ENCODE results near the gene GATC.

Gene GATC

GRCh38 chr12:120406069-120406468, 40.2 kb upstream of the GATC start:
- no peak for DNase-seq (ENCODE audit: extremely low read depth, low read depth)

GRCh38 chr12:120406553-120406952, 39.7 kb upstream of the GATC start:
- DNase-seq (ENCODE audit: extremely low read depth, low read depth), result no peak
- no peak for TF ChIP-seq CTCF (IDR thresholded peaks at IDR 0.05; ENCODE audit: low read depth, low read length)

More at GRCh38 chr12:120406069-120406468, 40.2 kb upstream of the GATC start:
- no peak for TF ChIP-seq CTCF (IDR thresholded peaks at IDR 0.05; ENCODE audit: low read depth, low read length)

- DNase-seq (ENCODE audit: extremely low read depth, low read depth), result no peak
- no peak for TF ChIP-seq CTCF (IDR thresholded peaks at IDR 0.05; ENCODE audit: low read depth, low read length)
These were observed 37.5 kb upstream of the GATC start for GRCh38 chr12:120408771-120409170.

- no peak for DNase-seq (ENCODE audit: extremely low read depth, low read depth)
- TF ChIP-seq CTCF (IDR thresholded peaks at IDR 0.05; ENCODE audit: low read depth, low read length), result no peak
These were observed 33.8 kb upstream of the GATC start for GRCh38 chr12:120412421-120412820.

GRCh38 chr12:120413901-120414695, 32.1 kb upstream of the GATC start:
- no peak for TF ChIP-seq CTCF (IDR thresholded peaks at IDR 0.05; ENCODE audit: low read depth, low read length)

GRCh38 chr12:120416490-120417216, 29.6 kb upstream of the GATC start:
- TF ChIP-seq CTCF (IDR thresholded peaks at IDR 0.05; ENCODE audit: low read depth, low read length), result no peak
- no peak for DNase-seq (ENCODE audit: extremely low read depth, low read depth)

More at GRCh38 chr12:120413901-120414695, 32.1 kb upstream of the GATC start:
- no peak for DNase-seq (ENCODE audit: extremely low read depth, low read depth)

All from AG09319 (cell line).